K562 (cell line): Measurements from ENCODE around the gene CXCR5. TPM values are rescaled to one million over a fixed set of nuclear protein-coding genes. Genes with fewer than 3 reads are reported as not detected.

ENCODE experiments used
- ATAC-seq: fragments of 200-7000 bp; cut with Tn5 transposase; 3 replicates; pipeline ENCODE4 v1.9.1; 2020; ENCODE audit warnings: moderate library complexity
- BruUV-seq: library from RNA; stranded (reverse); fragments of 400-500 nt; replicated peaks from 2 replicates; lab custom pipeline; 2021; lab: Mats Ljungman, UMichigan
- CTCF ChIA-PET: fragments of 300-600 bp; formaldehyde crosslinking; extraction: SDS; loops from one replicate; lab custom pipeline; 2021; ENCODE audit warnings: low intra/inter-chr PET ratio; lab: Yijun Ruan, JAX
- POLR2A ChIA-PET: fragments of 300-600, 350-650 bp; sonication (Branson Sonifier 250); formaldehyde crosslinking; extraction: SDS; loops from one replicate; lab custom pipeline; 2021; ENCODE audit warnings: antibody characterized with exemption, inconsistent platforms; lab: Yijun Ruan, JAX
- DNase-seq, 4 experiments: peaks; one replicate each; pipeline versions ENCODE4 v3.0.0 to v3.0.0-alpha.2; 2011 to 2018; ENCODE audit warnings: low spot score in 3 of 4, mixed read lengths in 3 of 4; ENCODE audit errors: extremely low read depth in 1 of 4
- FAIRE-seq: peaks from 2 replicates; lab custom pipeline; 2011; peaks lifted over from hg19 to GRCh38; lab: Jason Lieb, UNC
- H2AFZ ChIP-seq: 2 replicates; pipeline ENCODE4 v1.6.0; 2011; ENCODE audit warnings: low read depth, low read length, control low read depth, inconsistent platforms
- H3K27ac ChIP-seq: fragments of 200-600 bp; 3 replicates; pipeline ENCODE4 v1.8.0; 2011; ENCODE audit warnings: low read depth, mild to moderate bottlenecking, control low read depth, inconsistent platforms, low read length, moderate library complexity, mixed read lengths; ENCODE audit errors: extremely low read depth
- H3K27me3 ChIP-seq, 2 experiments: fragments of 300-600 bp in 1 of 2; 2 replicates in 1 of 2; 3 replicates in 1 of 2; pipeline versions ENCODE4 v1.6.0 to v1.8.0; 2011; ENCODE audit warnings: inconsistent platforms in 2 of 2, low read length in 2 of 2, mild to moderate bottlenecking in 1 of 2, mixed read lengths in 1 of 2, moderate library complexity in 1 of 2; ENCODE audit not compliant: control insufficient read depth in 2 of 2, insufficient read depth in 2 of 2
- H3K36me3 ChIP-seq: fragments of 300-600 bp; 3 replicates; pipeline ENCODE4 v1.8.0; 2011; ENCODE audit warnings: mild to moderate bottlenecking, low read length, inconsistent platforms; ENCODE audit not compliant: control insufficient read depth, insufficient read depth
- H3K4me1 ChIP-seq, 2 experiments: fragments of 200-600 bp in 1 of 2; replicated peaks in 1 of 2; 2 replicates in 1 of 2; 3 replicates in 1 of 2; pipeline versions ENCODE4 v1.5.1 to v1.8.0; 2011; ENCODE audit warnings: inconsistent platforms in 2 of 2, low read length in 2 of 2, mild to moderate bottlenecking in 1 of 2, mixed read lengths in 1 of 2, moderate library complexity in 1 of 2; ENCODE audit not compliant: control insufficient read depth in 2 of 2, insufficient read depth in 2 of 2
- H3K4me2 ChIP-seq: 2 replicates; pipeline ENCODE4 v1.6.1; 2011; ENCODE audit warnings: low read length, control low read depth, inconsistent platforms, mixed read lengths; ENCODE audit not compliant: insufficient read depth
- H3K4me3 ChIP-seq: fragments of 200-600 bp; sonication (generic), shearing (Covaris generic); 2 replicates; pipeline ENCODE4 v1.5.1; 2016; ENCODE audit warnings: control low read depth, inconsistent platforms
- H3K79me2 ChIP-seq: fragments of 200-600 bp; 3 replicates; pipeline ENCODE4 v1.8.0; 2011; ENCODE audit warnings: low read length, inconsistent platforms; ENCODE audit not compliant: control insufficient read depth, insufficient read depth
- H3K9ac ChIP-seq, 2 experiments: 2 replicates each; pipeline versions ENCODE4 v1.6.0 to v1.6.1; 2011; ENCODE audit warnings: low read depth in 2 of 2, low read length in 2 of 2, control low read depth in 1 of 2, inconsistent platforms in 1 of 2, mild to moderate bottlenecking in 1 of 2, mixed read lengths in 1 of 2; ENCODE audit not compliant: insufficient read depth in 1 of 2
- H3K9me1 ChIP-seq: one replicate; pipeline ENCODE4 v1.6.0; 2011; ENCODE audit warnings: inconsistent platforms, mild to moderate bottlenecking, low read length, moderate library complexity; ENCODE audit not compliant: control insufficient read depth, insufficient read depth
- H3K9me3 ChIP-seq: replicated peaks from 2 replicates; pipeline ENCODE4 v1.5.1; 2011; ENCODE audit warnings: low read depth, low read length, inconsistent platforms; ENCODE audit not compliant: control insufficient read depth, insufficient read depth
- H4K20me1 ChIP-seq: replicated peaks from 2 replicates; pipeline ENCODE4 v1.6.1; 2011; ENCODE audit warnings: low read length, inconsistent platforms, mixed read lengths; ENCODE audit not compliant: control insufficient read depth, insufficient read depth
- RBFOX2 ChIP-seq: fragments of 200-400 bp; formaldehyde crosslinking; IDR thresholded peaks from 2 replicates; pipeline ENCODE4 v1.6.1; 2017; ENCODE audit warnings: low read depth, mild to moderate bottlenecking, low read length, moderate library complexity
- ZNF584 ChIP-seq: fragments of 200-800 bp; sonication (Bioruptor generic); IDR thresholded peaks from 2 replicates; pipeline ENCODE4 v1.6.1; 2016; ENCODE audit warnings: low read depth, mild to moderate bottlenecking, missing genetic modification characterization, missing compliant biosample characterization
- WGBS: fragments of 100-300 bp; shearing (Covaris generic); methylation state at CpG from one replicate; pipeline ENCODE4 v1.1.6; 2016; ENCODE audit warnings: low coverage, mixed read lengths; ENCODE audit not compliant: insufficient coverage; ENCODE audit errors: missing lambda C conversion rate; 5-methylcytosine and 5-hydroxymethylcytosine counted together
- in situ Hi-C: fragments of 300-500 bp; cut with MboI; formaldehyde crosslinking; loops from 4 replicates; pipeline ENCODE4 v1.15.0; 2018; ENCODE audit warnings: inconsistent platforms, mixed read lengths
- intact Hi-C: fragments of 100-400 bp; cut with micrococcal nuclease; formaldehyde crosslinking; loops from 2 replicates; pipeline ENCODE4 v1.14.2; 2022
- polyA plus RNA-seq, 8 experiments: library from polyadenylated mRNA; depleted of rRNA in 4 of 8; stranded (reverse) in 5 of 8; unstranded in 3 of 8; fragments of >200 nt; fragmentation: Nextera tagmentation in 2 of 8; fragmentation: Illumina TruSeq in 1 of 8; extraction: Ambion mirVana in 2 of 8; extraction: Trizol in 1 of 8; gene quantifications; 2 replicates each; pipeline versions ENCODE4 v1.2.1 to v1.2.3, GENCODE V29; 2011 to 2014; ENCODE audit warnings: inconsistent platforms in 1 of 8, missing spikeins in 1 of 8
- total RNA-seq, 7 experiments: library from RNA; depleted of rRNA in 6 of 7; stranded (reverse); fragments of >200 nt in 6 of 7; fragmentation: Illumina TruSeq in 2 of 7; extraction: Trizol in 2 of 7; gene quantifications; 2 replicates each; pipeline versions ENCODE4 v1.2.1 to v1.2.3, GENCODE V29; 2011 to 2021; ENCODE audit warnings: low replicate concordance in 1 of 7

Gene CXCR5
- total and polyA plus RNA-seq, 9 of the 15 experiments (the other 6 are each of a cell fraction or from before 2014, with no cell fraction given): 0.03 to 0.06 TPM; not detected in 7

DNA sequence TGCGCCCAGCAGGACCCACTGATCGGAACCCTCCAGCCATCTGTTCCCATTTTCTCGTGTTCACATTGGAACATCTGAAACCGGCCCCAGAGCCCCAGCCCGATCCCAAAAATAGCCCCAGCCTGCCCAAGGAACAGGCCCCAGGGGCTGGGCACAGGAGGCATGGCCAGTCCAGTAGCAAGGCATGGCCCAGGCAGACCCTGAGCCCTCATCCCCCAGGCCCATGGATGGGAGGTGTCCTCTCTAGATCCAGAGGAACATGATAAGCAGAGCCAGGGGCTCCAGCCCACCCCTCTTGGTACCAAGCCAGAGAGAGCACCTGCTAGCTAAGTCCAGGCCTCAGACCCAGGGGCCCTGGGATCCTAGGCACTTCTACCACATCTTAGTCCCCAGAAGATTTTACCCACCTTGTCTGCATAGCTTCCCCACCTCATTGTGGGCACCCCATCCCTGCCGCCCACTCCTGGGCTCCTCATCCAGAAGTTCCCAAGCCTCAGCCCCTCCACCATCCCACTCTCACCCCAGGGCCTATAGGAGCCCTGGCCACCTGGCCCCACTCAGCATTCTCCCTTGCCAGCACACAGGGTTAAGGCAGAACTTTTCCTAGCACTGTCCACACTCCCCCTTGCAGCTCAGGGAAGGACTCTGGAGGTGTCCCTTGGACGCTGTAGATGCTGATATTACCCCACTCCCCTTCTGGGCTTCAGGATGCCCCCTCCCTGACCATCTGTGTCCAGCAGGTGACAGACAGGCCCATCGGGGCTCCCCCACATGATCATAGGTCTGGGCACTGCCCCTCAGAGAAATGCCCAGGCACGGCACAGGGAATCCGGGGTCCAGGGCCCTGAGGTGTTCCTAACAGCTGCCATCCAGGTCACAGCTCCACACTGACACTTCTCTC is 32.5 kb downstream of the CXCR5 start:
- 79% methylated on average over 10 of the region's 10 CpGs for WGBS
- Histone ChIP-seq H2AFZ (no peak overlapping the region), H3K9ac (peak overlapping the region; percentile 25 to 83; a peak in 3 of 4 replicates), H3K9me3 (no peaks in the 10 kb centered on the region)
- intact Hi-C loops: no loop called here
- TF ChIP-seq ZNF584 (no peak), RBFOX2 (0 out of 2 replicates have a peak, but pooled peaks have one; percentile 10)
- TF ChIP-seq, all 486 proteins: peak for 1
- H3K27ac ChIP-seq: 0 out of 3 replicates have a peak overlapping the region, but pooled peaks have one; percentile 38
- in situ Hi-C loops: no loop called here
- peaks cover 71 to 84% of the 10 kb centered on the region in 2 experiments for H3K4me1 ChIP-seq
- no peak for ATAC-seq
- BruUV-seq: no TSS peak
- CTCF ChIA-PET: no interaction called here
- FAIRE-seq: no peak
- H3K4me3 ChIP-seq: no peak overlapping the region
- no peaks in the 10 kb centered on the region for H4K20me1 ChIP-seq
- peaks cover 31% of the 10 kb centered on the region; the same call in 2 of the 3 replicates for H3K79me2 ChIP-seq
- H3K27me3 ChIP-seq: no peaks in the 10 kb centered on the region; a peak in 1 of 5 replicates
- DNase-seq: no peak
- H3K9me1 ChIP-seq: peaks cover 5% of the 10 kb centered on the region
- POLR2A ChIA-PET: interaction anchor here (0.7 to 2.3 kb wide), 3 partner anchors 10 to 126 kb away, joined by 3 to 6 read pairs (median 5); partner anchors contain the start of gene BCL9L
- H3K4me2 ChIP-seq: no peak overlapping the region
- H3K36me3 ChIP-seq: no peaks in the 10 kb centered on the region
